ENCODE data around the gene VTN.

- TF ChIP-seq CTCF (conservative IDR thresholded peaks at IDR 0.05) (no peak), ZFX (IDR thresholded peaks at IDR 0.05) (no peak)
Observed at GRCh38 chr17:28324267-28324745, 45.8 kb downstream of the VTN start.
